Right lobe of liver (tissue), 6 donors: ENCODE data around the gene PLIN3. TPM values are rescaled to one million over a fixed set of nuclear protein-coding genes. Genes with fewer than 3 reads are reported as not detected.
"Not testable (repeated sequence)": the region's sequence is repeated elsewhere in the genome, so short reads cannot be mapped to it uniquely, and the experiment has no call there.

ENCODE experiments used
- ATAC-seq, 4 donors: fragments of 200-7000 bp; cut with Tn5 transposase; one replicate each; pipeline ENCODE4 v1.9.1; 2020; ENCODE audit warnings: mild to moderate bottlenecking in 4 of 4, moderate library complexity in 4 of 4
- DNase-seq, 3 donors: peaks; one replicate each; pipeline ENCODE4 v3.0.0-alpha.2; 2020
- H3K27ac ChIP-seq, 3 donors: fragments of 200-600 bp; one replicate each; pipeline ENCODE4 v1.8.0; 2022
- H3K27me3 ChIP-seq, 2 donors: fragments of 200-600 bp; one replicate each; pipeline ENCODE4 v1.8.0; 2022
- H3K36me3 ChIP-seq, 4 donors: fragments of 200-600 bp; sonication (generic) in 1 of 4; one replicate each; pipeline versions ENCODE4 v1.5.1 to v1.8.0; 2017 to 2022; ENCODE audit warnings: control low read depth in 1 of 4
- H3K4me1 ChIP-seq, 4 donors: fragments of 200-600 bp; sonication (generic) in 1 of 4; one replicate each; pipeline versions ENCODE4 v1.5.1 to v1.8.0; 2017 to 2022; ENCODE audit warnings: control low read depth in 1 of 4
- H3K4me3 ChIP-seq, 3 donors: fragments of 200-600 bp; one replicate each; pipeline ENCODE4 v1.8.0; 2022
- H3K9me3 ChIP-seq, 4 donors: fragments of 200-600 bp; sonication (generic) in 1 of 4; one replicate each; pipeline versions ENCODE4 v1.5.1 to v1.8.0; 2017 to 2022; ENCODE audit warnings: control low read depth in 1 of 4
- CTCF ChIP-seq, 4 donors: fragments of 200-600 bp in 3 of 4; fragments of 450-650 bp in 1 of 4; IDR thresholded peaks; one replicate each; pipeline versions ENCODE4 v1.5.1 to v1.8.0; 2016 to 2022; ENCODE audit warnings: antibody characterized with exemption in 4 of 4, mild to moderate bottlenecking in 2 of 4
- POLR2A ChIP-seq: fragments of 450-650 bp; IDR thresholded peaks from one replicate; pipeline ENCODE4 v1.6.1; 2017; ENCODE audit warnings: antibody characterized with exemption, mild to moderate bottlenecking
- WGBS: methylation state at CpG from one replicate; pipeline ENCODE4 v1.1.6; 2018; ENCODE audit warnings: low coverage, low lambda C conversion rate; ENCODE audit not compliant: insufficient coverage; ENCODE audit errors: missing lambda C conversion rate; 5-methylcytosine and 5-hydroxymethylcytosine counted together
- intact Hi-C, 2 donors: fragments of 100-400 bp; cut with DNase I; formaldehyde crosslinking; loops; one replicate each; pipeline versions ENCODE4 v1.11.2 to v1.14.1; 2022
- total RNA-seq, 6 experiments: library from RNA; depleted of rRNA in 2 of 6; stranded (reverse); fragments of >200 nt in 2 of 6; fragmentation: NEBNext Ultra II Directional in 3 of 6; extraction: Animal tissue kit (Norgen Biotek cat#: 25700) in 3 of 6; gene quantifications; one replicate each; pipeline versions ENCODE4 v1.1.0 to v1.2.4, GENCODE V29; 2016 to 2023
- donor health status: DM: no; HTN: yes; CAD: no.
- donor health status: DM: no; HTN: no; CAD: no.
- donor health status: DM: no; HTN: no; CAD: no.
- donor health status: DM: no; HTN: yes; CAD: no.
- donor health status: DM: no; HTN: yes; CAD: no.

Gene PLIN3
- total RNA-seq, 6 experiments from 2014 or later, result 10.8 to 53.9 (median 19.6) TPM

GRCh38 chr19:4851551-4852290 is 15.7 kb downstream of the PLIN3 start:
- intact Hi-C loops, result loop anchor here (5.0 kb wide), 2 partner anchors 34 to 44 kb away; no protein-coding TSS in a partner anchor
- TF ChIP-seq CTCF (IDR thresholded peaks at IDR 0.05) (peak; percentile 77 to 92 (median 86)), POLR2A (no peak)
- H3K27me3 ChIP-seq, result no peaks in the 10 kb centered on the region
- H3K27ac ChIP-seq, result no peak overlapping the region
- H3K36me3 ChIP-seq, result peaks cover 0 to 20% (median 7%) of the 10 kb centered on the region in 4 donors
- H3K9me3 ChIP-seq, result no peaks in the 10 kb centered on the region
- WGBS, result 40% methylated on average over 8 of the region's 42 CpGs
- ATAC-seq (peak; percentile 83 to 89 (median 86)), DNase-seq (peak; percentile 64 to 77 (median 77))
- no peaks in the 10 kb centered on the region for H3K4me1 ChIP-seq
- H3K4me3 ChIP-seq, result no peak overlapping the region

GRCh38 chr19:4849019-4849418 is 18.4 kb downstream of the PLIN3 start:
- Histone ChIP-seq H3K9me3 (no peaks in the 10 kb centered on the region), H3K4me1 (peaks cover 0 to 7% (median 0%) of the 10 kb centered on the region in 4 donors), H3K27me3 (no peaks in the 10 kb centered on the region), H3K36me3 (peaks cover 0 to 22% (median 5%) of the 10 kb centered on the region in 4 donors), H3K27ac (no peak overlapping the region), H3K4me3 (no peak overlapping the region)
- WGBS, result 85% methylated on average over 6 of the region's 7 CpGs
- TF ChIP-seq CTCF (IDR thresholded peaks at IDR 0.05), result no peak
- no peak for TF ChIP-seq POLR2A
- intact Hi-C loops, result no loop called here
- ATAC-seq (no peak), DNase-seq (no peak)

DNA sequence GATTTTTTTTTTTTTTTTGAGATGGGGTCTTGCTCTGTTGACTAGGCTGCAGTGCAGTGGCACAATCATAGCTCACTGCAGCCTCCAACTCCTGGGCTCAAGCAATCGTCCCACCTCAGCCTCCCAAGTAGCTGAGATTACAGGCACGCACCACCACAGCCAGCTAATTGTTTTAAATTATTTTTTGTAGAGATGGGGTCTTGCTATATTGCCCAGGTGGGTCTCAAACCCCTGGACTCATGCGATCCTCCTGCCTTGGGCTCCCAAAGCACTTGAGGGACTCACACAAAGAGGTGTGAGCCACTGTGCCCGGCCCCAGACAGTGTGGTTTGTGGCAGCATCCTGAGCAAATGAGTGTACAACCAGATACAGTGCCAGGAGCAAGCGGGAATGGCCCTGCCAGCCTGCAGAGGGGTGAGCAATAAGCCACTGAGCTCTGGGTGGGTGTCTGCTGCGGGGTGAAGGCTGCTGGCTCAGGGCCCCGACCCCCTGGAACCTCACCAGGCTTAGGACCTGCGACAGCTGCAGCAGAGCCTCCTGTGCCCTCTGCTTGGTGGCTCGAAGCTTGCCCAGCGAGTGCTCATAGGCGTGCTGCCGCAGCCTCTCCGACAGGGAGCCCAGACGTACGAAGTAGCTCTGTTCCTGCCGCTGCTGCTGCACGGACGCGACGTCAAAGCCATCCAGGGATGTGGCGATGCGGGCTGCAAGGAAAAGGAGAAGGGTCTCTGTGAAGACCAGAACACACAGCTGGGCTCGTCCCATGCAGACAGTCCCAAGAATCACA is 20.1 kb downstream of the PLIN3 start:
- intact Hi-C loops, result no loop called here
- no peak overlapping the region for H3K27ac ChIP-seq
- WGBS, result 96% methylated on average over 7 of the region's 23 CpGs
- H3K4me3 ChIP-seq, result no peak overlapping the region
- peaks cover 0 to 22% (median 5%) of the 10 kb centered on the region in 4 donors for H3K36me3 ChIP-seq
- no peaks in the 10 kb centered on the region for H3K27me3 ChIP-seq
- TF ChIP-seq CTCF (IDR thresholded peaks at IDR 0.05), result no peak
- no peak for TF ChIP-seq POLR2A
- no peak for DNase-seq
- ATAC-seq, result no peak
- H3K4me1 ChIP-seq, result peaks cover 0 to 14% (median 3%) of the 10 kb centered on the region in 4 donors
- no peaks in the 10 kb centered on the region for H3K9me3 ChIP-seq

DNA sequence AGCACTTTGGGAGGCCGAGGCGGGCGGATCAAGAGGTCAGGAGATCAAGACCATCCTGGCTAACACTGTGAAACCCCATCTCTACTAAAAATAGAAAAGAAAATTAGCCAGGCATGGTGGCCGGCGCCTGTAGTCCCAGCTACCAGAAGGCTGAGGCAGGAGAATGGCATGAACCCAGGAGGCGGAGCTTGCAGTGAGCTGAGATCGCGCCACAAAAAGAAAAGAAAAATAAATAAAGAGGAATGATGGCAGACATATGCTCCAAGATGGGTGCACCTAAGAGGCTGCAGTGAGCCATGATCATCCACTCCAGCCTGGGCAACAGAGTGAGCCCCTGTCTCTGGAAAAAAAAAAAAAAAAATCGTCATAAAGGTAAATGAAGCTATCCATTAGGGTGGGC is 21.5 kb downstream of the PLIN3 start:
- 73% methylated on average over 3 of the region's 9 CpGs for WGBS
- Histone ChIP-seq H3K4me1 (peaks cover 0 to 18% (median 3%) of the 10 kb centered on the region in 4 donors), H3K36me3 (peaks cover 0 to 21% (median 5%) of the 10 kb centered on the region in 4 donors)
- H3K27ac ChIP-seq, H3K9me3 ChIP-seq, DNase-seq, intact Hi-C loops, H3K4me3 ChIP-seq, H3K27me3 ChIP-seq, ATAC-seq: not testable (repeated sequence)
